ENCODE measurements around the gene OR5H15. TPM values are rescaled to one million over a fixed set of nuclear protein-coding genes. Genes with fewer than 3 reads are reported as not detected.

Gene OR5H15
- polyA plus RNA-seq (2011; rRNA removed) (not detected in 2 replicates), polyA plus RNA-seq (2017; fragmentation: RNase III; extraction: RNeasy Plus Mini Kit Qiagen cat#74134 plus additional on column Dnase treatment) (not detected in 3 replicates), polyA minus RNA-seq (2011; rRNA and poly(A)+ RNA removed) (not detected in 2 replicates)
- not detected in 2 replicates for polyA plus RNA-seq (2012; cell fraction: cytosol; rRNA removed)
- not detected in 2 replicates for polyA plus RNA-seq (2012; cell fraction: nucleus; rRNA removed)

DNA sequence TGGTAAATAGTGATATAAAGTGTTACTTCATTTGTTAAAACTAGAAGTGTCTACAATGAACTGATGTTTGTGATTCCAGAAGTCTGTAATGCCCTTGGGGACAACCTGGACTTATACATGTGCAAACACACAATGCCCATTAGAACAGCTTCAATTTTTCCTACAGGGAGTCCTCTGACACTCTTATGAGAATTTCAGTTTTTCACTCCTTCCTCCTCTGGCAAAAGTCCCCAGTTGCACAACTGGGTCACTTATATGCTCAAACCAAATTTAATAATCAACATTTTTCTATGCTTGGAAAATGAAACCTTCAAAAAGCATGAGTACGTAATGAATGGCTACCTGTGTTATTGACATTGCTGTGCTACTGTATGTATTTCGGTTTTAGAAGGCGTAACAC, at the start of gene OR5H15:
Gene OR5H15 (plus strand): TSS at position 301 of the 400 bp plus-strand sequence. CDS start 2,004 bp downstream, outside the sequence.
- DNase-seq (ENCODE audit: low read depth in 1 of 2, low spot score in 1 of 2), result no peak
- no peak for ATAC-seq
- Histone ChIP-seq H3K4me1 (no peaks in the 10 kb centered on the region), H3K27ac (no peak within 1 kb of the TSS), H3K9me3 (no peaks in the 10 kb centered on the region), H3K4me2 (no peak within 1 kb of the TSS), H3K4me3 (no peak within 1 kb of the TSS)
- ChIA-PET POLR2A (no interaction called here), CTCF (no interaction called here)
- 26% methylated on average over 3 of the region's 3 CpGs for WGBS (ENCODE audit: missing lambda C conversion rate)
- no peak for FAIRE-seq
- TF ChIP-seq BHLHE40 (IDR thresholded peaks at IDR 0.05; ENCODE audit: low read depth, low read length) (no peak), FOSB (CRISPR knock-in tag; IDR thresholded peaks at IDR 0.05) (no peak), RFX5 (IDR thresholded peaks at IDR 0.05) (no peak), HOXB5 (CRISPR knock-in tag; IDR thresholded peaks at IDR 0.05) (no peak), TFCP2L1 (CRISPR knock-in tag; IDR thresholded peaks at IDR 0.05) (no peak), HOXA7 (CRISPR knock-in tag; IDR thresholded peaks at IDR 0.05) (no peak)
- TF ChIP-seq, protein P1, sequence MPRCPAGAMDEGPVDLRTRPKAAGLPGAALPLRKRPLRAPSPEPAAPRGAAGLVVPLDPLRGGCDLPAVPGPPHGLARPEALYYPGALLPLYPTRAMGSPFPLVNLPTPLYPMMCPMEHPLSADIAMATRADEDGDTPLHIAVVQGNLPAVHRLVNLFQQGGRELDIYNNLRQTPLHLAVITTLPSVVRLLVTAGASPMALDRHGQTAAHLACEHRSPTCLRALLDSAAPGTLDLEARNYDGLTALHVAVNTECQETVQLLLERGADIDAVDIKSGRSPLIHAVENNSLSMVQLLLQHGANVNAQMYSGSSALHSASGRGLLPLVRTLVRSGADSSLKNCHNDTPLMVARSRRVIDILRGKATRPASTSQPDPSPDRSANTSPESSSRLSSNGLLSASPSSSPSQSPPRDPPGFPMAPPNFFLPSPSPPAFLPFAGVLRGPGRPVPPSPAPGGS (IDR thresholded peaks at IDR 0.05), result no peak

GRCh38 chr3:98130421-98130820, 36.1 kb upstream of the OR5H15 start, which contains the start of gene OR5H1:
Gene OR5H1, plus strand, starts transcription at chr3:98130721. Its CDS starts 1,977 bp downstream, at chr3:98132698.
- ChIA-PET POLR2A (no interaction called here), CTCF (no interaction called here)
- 0% methylated on average over 1 of the region's 1 CpG for WGBS (ENCODE audit: missing lambda C conversion rate)

More at GRCh38 chr3:98130421-98130820, 36.1 kb upstream of the OR5H15 start, which contains the start of gene OR5H1:
- no peak within 1 kb of the TSS for H3K4me3 ChIP-seq
- no peak for FAIRE-seq
- no peaks in the 10 kb centered on the region for H3K4me1 ChIP-seq
- H3K9me3 ChIP-seq, result no peaks in the 10 kb centered on the region
- no peak for ATAC-seq
- no peak for DNase-seq (ENCODE audit: low read depth in 1 of 2, low spot score in 1 of 2)
- no peak within 1 kb of the TSS for H3K4me2 ChIP-seq
- no peak for TF ChIP-seq ZNF302 (CRISPR knock-in tag; IDR thresholded peaks at IDR 0.05)
- TF ChIP-seq CTCF (IDR thresholded peaks at IDR 0.05), result no peak
- no peak for TF ChIP-seq KDM1A (IDR thresholded peaks at IDR 0.05; ENCODE audit: low read depth)
- TF ChIP-seq, protein P2, sequence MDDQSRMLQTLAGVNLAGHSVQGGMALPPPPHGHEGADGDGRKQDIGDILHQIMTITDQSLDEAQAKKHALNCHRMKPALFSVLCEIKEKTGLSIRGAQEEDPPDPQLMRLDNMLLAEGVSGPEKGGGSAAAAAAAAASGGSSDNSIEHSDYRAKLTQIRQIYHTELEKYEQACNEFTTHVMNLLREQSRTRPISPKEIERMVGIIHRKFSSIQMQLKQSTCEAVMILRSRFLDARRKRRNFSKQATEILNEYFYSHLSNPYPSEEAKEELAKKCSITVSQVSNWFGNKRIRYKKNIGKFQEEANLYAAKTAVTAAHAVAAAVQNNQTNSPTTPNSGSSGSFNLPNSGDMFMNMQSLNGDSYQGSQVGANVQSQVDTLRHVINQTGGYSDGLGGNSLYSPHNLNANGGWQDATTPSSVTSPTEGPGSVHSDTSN (IDR thresholded peaks at IDR 0.05), result no peak
- no peak for TF ChIP-seq CHD2 (IDR thresholded peaks at IDR 0.05; ENCODE audit: low read length, partially characterized antibody)
- TF ChIP-seq MAZ (IDR thresholded peaks at IDR 0.05; ENCODE audit: borderline replicate concordance, low read depth, low read length), result no peak
- no peak for TF ChIP-seq USF2 (IDR thresholded peaks at IDR 0.05)
- TF ChIP-seq, protein P3, sequence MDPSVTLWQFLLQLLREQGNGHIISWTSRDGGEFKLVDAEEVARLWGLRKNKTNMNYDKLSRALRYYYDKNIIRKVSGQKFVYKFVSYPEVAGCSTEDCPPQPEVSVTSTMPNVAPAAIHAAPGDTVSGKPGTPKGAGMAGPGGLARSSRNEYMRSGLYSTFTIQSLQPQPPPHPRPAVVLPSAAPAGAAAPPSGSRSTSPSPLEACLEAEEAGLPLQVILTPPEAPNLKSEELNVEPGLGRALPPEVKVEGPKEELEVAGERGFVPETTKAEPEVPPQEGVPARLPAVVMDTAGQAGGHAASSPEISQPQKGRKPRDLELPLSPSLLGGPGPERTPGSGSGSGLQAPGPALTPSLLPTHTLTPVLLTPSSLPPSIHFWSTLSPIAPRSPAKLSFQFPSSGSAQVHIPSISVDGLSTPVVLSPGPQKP (IDR thresholded peaks at IDR 0.05; ENCODE audit: low read depth, low read length), result no peak
- TF ChIP-seq EHF (CRISPR knock-in tag; IDR thresholded peaks at IDR 0.05), result no peak
- no peak for TF ChIP-seq ESRRA (IDR thresholded peaks at IDR 0.05; ENCODE audit: borderline replicate concordance, low read length)
- TF ChIP-seq NPAS2 (CRISPR knock-in tag; IDR thresholded peaks at IDR 0.05; ENCODE audit: borderline replicate concordance), result no peak
- no peak within 1 kb of the TSS for H3K27ac ChIP-seq
